Stimulated activated effector memory CD8-positive, alpha-beta T cell treated with anti-CD3 and anti-CD28 coated beads, Interleukin-12 subunit alpha, Interleukin-12 subunit beta, amount 100 ng/mL, for 72 hours (primary cell): ENCODE results near the gene SF3B3.

Experiments
- ATAC-seq: fragments of 150-1000 bp; cut with Tn5 transposase; 2 replicates; pipeline ENCODE4 v1.10.0; 2021
- DNase-seq, 2 donors: peaks; one replicate each; pipeline ENCODE4 v3.0.0; 2021 to 2022; ENCODE audit warnings: low spot score in 2 of 2
- H3K27ac Mint-ChIP-seq: one replicate; pipeline ENCODE4 v1.8.0; 2022; ENCODE audit warnings: mild to moderate bottlenecking, mixed read lengths
- H3K36me3 Mint-ChIP-seq: one replicate; pipeline ENCODE4 v1.8.0; 2022; ENCODE audit warnings: mild to moderate bottlenecking, mixed read lengths
- H3K4me1 Mint-ChIP-seq: one replicate; pipeline ENCODE4 v1.8.0; 2022; ENCODE audit warnings: mixed read lengths
- H3K4me3 Mint-ChIP-seq: one replicate; pipeline ENCODE4 v1.8.0; 2022; ENCODE audit warnings: mild to moderate bottlenecking, mixed read lengths
- H3K9me3 Mint-ChIP-seq: one replicate; pipeline ENCODE4 v1.8.0; 2022; ENCODE audit warnings: mixed read lengths

SF3B3 gene

GRCh38 chr16:70523743-70524398 lies at the start of gene SF3B3:
Gene SF3B3 (plus strand): TSS chr16:70523816. CDS start chr16:70526657, 2,841 bp downstream.
- Mint-ChIP-seq H3K27ac (peak within 1 kb of the TSS; percentile 99), H3K4me3 (peak within 1 kb of the TSS; percentile 95), H3K9me3 (no peaks in the 10 kb centered on the region), H3K4me1 (peaks cover 34% of the 10 kb centered on the region), H3K36me3 (peaks cover 65% of the 10 kb centered on the region)
- DNase-seq: peak; percentile 63 to 89
- ATAC-seq: peak; percentile 68

DNA sequence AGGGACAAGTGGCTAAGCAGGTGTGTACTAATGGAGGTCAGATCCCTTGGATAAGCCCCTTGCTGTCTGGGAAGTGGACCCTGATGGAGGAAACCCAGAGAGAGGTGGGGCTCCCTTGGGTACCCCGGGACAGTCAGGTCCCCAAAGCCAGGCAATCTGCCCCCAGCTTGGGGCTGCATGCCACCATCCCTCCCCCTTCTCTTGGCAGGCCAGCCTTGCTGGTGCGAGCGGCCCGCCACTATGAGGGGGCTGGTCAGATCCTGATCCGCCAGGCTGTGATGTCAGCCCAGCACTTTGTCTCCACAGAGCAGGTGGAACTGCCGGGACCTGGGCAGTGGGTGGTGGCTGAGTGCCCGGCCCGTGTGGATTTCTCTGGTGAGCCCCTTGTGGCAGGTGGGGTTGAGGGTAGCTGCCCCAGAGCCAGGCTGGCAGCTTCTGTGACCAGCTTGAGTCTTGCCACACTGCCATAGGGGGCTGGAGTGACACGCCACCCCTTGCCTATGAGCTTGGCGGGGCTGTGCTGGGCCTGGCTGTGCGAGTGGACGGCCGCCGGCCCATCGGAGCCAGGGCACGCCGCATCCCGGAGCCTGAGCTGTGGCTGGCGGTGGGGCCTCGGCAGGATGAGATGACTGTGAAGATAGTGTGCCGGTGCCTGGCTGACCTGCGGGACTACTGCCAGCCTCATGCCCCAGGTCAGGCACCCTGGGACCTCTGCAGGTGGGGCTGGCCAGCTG lies 49.1 kb upstream of the SF3B3 start:
- H3K27ac Mint-ChIP-seq: peak overlapping the region; percentile 89
- H3K9me3 Mint-ChIP-seq: no peaks in the 10 kb centered on the region
- peaks cover 6% of the 10 kb centered on the region for H3K36me3 Mint-ChIP-seq
- ATAC-seq (no peak), DNase-seq (no peak)
- no peak overlapping the region for H3K4me3 Mint-ChIP-seq
- peaks cover 29% of the 10 kb centered on the region for H3K4me1 Mint-ChIP-seq

DNA sequence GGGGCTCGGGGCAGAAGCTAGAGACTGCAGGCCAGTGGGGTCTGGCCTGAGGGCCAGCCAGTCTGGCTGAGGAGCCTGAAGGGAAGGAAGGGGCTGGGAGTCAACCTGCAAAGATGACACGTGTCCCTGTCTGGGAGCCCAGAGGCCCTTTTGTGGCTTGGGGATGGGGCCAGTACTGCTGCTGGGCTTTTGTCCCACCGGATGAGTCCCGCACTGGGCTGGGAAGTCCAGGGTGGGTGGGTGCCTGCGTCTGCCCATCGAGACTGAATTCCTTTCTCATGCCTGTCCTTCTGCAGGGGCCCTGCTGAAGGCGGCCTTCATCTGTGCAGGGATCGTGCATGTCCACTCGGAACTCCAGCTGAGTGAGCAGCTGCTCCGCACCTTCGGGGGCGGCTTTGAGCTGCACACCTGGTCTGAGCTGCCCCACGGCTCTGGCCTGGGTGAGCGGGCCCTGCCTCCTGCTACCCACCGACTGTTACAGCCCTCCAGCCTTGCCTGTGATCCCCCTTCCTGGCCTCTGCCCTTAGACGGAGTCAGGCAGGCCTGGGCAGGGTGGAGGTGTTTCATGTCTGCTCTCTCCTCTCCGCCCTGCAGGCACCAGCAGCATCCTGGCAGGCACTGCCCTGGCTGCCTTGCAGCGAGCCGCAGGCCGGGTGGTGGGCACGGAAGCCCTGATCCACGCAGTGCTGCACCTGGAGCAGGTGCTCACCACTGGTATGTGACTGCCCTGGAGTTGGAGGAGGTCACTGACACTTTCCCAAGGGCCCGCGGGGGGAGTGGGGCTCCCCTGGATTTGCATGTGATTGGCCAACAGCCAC lies 48.4 kb upstream of the SF3B3 start:
- Mint-ChIP-seq H3K9me3 (no peaks in the 10 kb centered on the region), H3K36me3 (peaks cover 6% of the 10 kb centered on the region), H3K27ac (peak overlapping the region; percentile 92), H3K4me3 (no peak overlapping the region), H3K4me1 (peaks cover 30% of the 10 kb centered on the region)
- ATAC-seq (no peak), DNase-seq (no peak)

DNA sequence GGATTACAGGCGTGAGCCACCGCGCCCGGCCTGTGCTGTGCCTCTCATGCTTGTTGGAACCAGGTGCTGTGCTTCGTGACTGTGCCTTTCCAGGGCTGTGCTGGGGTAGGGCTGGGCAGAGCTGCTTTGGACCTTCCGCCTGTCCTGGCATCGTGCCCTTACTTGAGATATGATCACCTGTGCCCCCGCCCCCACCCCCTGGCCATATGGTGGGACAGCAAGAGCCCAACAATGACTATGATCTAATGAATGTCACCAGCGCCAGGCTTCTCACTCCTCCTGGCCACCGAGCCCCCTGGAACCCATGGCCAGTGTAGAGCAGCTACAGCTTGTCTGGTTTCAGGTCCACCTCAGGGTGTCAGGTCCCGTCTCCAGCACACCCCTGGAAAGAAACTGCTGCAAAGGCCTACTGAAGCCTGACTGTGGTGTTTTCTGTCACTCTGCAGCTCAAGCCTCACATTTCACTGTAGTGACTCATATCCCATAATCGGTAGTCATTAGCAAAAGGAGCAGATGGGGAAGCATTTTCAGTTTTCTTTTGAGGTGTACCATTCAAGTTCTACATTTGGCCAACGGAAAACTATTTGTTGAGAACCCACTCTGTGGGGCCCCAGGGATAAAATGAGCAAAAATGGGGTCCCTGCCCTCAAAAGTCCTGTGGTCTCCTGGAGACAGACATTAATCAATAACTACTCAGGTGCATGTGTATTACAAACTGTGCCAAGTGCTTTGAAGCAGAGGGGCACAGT lies 47.2 kb upstream of the SF3B3 start:
- Mint-ChIP-seq H3K4me1 (peaks cover 30% of the 10 kb centered on the region), H3K27ac (peak overlapping the region; percentile 92), H3K4me3 (peak overlapping the region; percentile 43), H3K36me3 (peaks cover 16% of the 10 kb centered on the region), H3K9me3 (no peaks in the 10 kb centered on the region)
- peak; percentile 95 for ATAC-seq
- DNase-seq: peak; percentile 23 to 78

DNA sequence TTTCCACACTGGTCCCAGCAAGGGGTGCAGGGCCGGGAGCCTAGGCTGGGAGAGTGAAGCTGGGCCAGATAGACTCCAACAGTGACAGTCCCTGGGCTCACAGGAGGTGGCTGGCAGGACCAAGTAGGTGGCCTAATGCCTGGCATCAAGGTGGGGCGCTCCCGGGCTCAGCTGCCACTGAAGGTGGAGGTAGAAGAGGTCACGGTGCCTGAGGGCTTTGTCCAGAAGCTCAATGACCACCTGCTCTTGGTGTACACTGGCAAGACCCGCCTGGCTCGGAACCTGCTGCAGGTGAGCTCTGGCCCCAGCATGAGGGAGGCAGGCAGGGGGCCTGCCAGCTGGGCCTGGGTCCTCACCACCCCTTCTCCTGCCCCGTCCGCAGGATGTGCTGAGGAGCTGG lies 45.4 kb upstream of the SF3B3 start:
- Mint-ChIP-seq H3K9me3 (no peaks in the 10 kb centered on the region), H3K4me1 (peaks cover 30% of the 10 kb centered on the region), H3K27ac (peak overlapping the region; percentile 92), H3K36me3 (peaks cover 19% of the 10 kb centered on the region), H3K4me3 (no peak overlapping the region)
- ATAC-seq (no peak), DNase-seq (no peak)

GRCh38 chr16:70478912-70479341 lies 44.7 kb upstream of the SF3B3 start:
- H3K36me3 Mint-ChIP-seq: peaks cover 26% of the 10 kb centered on the region
- no peak overlapping the region for H3K4me3 Mint-ChIP-seq
- H3K4me1 Mint-ChIP-seq: peaks cover 30% of the 10 kb centered on the region
- DNase-seq (no peak), ATAC-seq (no peak)
- no peaks in the 10 kb centered on the region for H3K9me3 Mint-ChIP-seq
- peak overlapping the region; percentile 92 for H3K27ac Mint-ChIP-seq

DNA sequence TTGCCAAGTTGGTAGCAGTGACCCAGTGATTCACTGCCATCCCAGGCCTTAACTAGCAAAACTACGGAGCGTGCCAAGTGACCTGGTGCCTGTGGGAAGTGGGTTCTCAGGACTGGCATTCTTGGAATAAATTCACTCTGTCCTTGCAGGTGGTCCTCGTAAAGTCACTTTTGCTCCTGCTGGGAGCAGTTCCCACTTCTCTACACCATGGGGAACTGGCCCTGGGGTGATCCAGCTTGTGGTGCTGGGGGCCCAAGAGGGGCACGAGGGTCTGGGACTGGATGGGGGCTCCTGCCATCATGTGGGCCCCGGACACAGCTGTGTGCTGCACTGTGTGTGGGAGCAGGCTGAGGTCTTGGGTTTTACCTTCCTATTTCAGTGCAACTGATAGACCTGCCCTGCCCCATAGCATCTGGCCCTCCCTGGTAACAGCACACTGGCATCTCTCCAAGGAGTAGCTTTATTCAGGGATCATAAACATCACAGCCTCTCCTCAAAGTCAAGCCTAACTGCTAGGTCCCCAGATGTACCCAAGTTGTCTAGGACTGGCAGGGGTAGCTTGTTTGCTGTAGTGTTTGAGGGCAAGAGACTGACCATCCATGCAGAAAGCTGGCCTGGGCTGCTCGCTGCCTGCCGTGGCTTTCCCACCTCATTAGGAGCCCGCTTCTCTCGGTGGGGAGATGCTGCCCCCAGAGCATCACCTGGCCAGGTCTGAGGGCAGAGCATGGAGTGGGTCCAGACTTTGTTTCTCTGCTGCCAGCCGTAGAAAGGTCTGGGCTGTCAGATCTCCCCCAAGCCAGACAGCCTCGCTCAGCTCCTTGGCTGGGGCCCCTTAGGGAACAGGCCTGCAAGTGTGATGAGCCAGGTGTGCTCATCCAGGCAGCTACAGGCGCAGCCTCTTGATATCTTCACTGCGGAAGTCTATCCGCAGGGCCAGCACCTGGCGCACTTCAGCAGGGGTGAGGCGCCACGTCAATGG lies 43.2 kb upstream of the SF3B3 start:
- Mint-ChIP-seq H3K4me1 (peaks cover 30% of the 10 kb centered on the region), H3K9me3 (no peaks in the 10 kb centered on the region), H3K36me3 (peaks cover 27% of the 10 kb centered on the region), H3K27ac (peak overlapping the region; percentile 52), H3K4me3 (no peak overlapping the region)
- ATAC-seq: no peak
- DNase-seq: no peak

- H3K4me1 Mint-ChIP-seq: peaks cover 20% of the 10 kb centered on the region
- H3K9me3 Mint-ChIP-seq: no peaks in the 10 kb centered on the region
- DNase-seq (no peak), ATAC-seq (no peak)
- no peak overlapping the region for H3K4me3 Mint-ChIP-seq
- H3K27ac Mint-ChIP-seq: peak overlapping the region; percentile 46
- H3K36me3 Mint-ChIP-seq: peaks cover 42% of the 10 kb centered on the region
Observed at GRCh38 chr16:70481929-70482536, 41.6 kb upstream of the SF3B3 start.

- Mint-ChIP-seq H3K9me3 (no peaks in the 10 kb centered on the region), H3K4me1 (peaks cover 20% of the 10 kb centered on the region), H3K27ac (peak overlapping the region; percentile 46), H3K36me3 (peaks cover 42% of the 10 kb centered on the region), H3K4me3 (no peak overlapping the region)
- ATAC-seq (no peak), DNase-seq (no peak)
Observed at GRCh38 chr16:70482624-70483023, 41.0 kb upstream of the SF3B3 start.

GRCh38 chr16:70483426-70483825 lies 40.2 kb upstream of the SF3B3 start:
- H3K36me3 Mint-ChIP-seq: peaks cover 47% of the 10 kb centered on the region
- DNase-seq (no peak), ATAC-seq (no peak)
- no peaks in the 10 kb centered on the region for H3K9me3 Mint-ChIP-seq
- H3K4me1 Mint-ChIP-seq: peaks cover 12% of the 10 kb centered on the region
- peak overlapping the region; percentile 75 for H3K27ac Mint-ChIP-seq
- no peak overlapping the region for H3K4me3 Mint-ChIP-seq

GRCh38 chr16:70484867-70485266 lies 38.7 kb upstream of the SF3B3 start:
- no peak overlapping the region for H3K27ac Mint-ChIP-seq
- ATAC-seq (no peak), DNase-seq (no peak)
- H3K4me3 Mint-ChIP-seq: no peak overlapping the region
- H3K36me3 Mint-ChIP-seq: peaks cover 55% of the 10 kb centered on the region
- no peaks in the 10 kb centered on the region for H3K4me1 Mint-ChIP-seq
- no peaks in the 10 kb centered on the region for H3K9me3 Mint-ChIP-seq

GRCh38 chr16:70490261-70490660 lies 33.4 kb upstream of the SF3B3 start:
- ATAC-seq (no peak), DNase-seq (no peak)
- Mint-ChIP-seq H3K4me1 (peaks cover 8% of the 10 kb centered on the region), H3K27ac (no peak overlapping the region), H3K9me3 (no peaks in the 10 kb centered on the region), H3K36me3 (peaks cover 63% of the 10 kb centered on the region), H3K4me3 (no peak overlapping the region)

- no peak for ATAC-seq
- peaks cover 8% of the 10 kb centered on the region for H3K4me1 Mint-ChIP-seq
- H3K36me3 Mint-ChIP-seq: peaks cover 64% of the 10 kb centered on the region
- H3K27ac Mint-ChIP-seq: peak overlapping the region; percentile 76
- DNase-seq: no peak
- H3K9me3 Mint-ChIP-seq: no peaks in the 10 kb centered on the region
- H3K4me3 Mint-ChIP-seq: no peak overlapping the region
Observed at GRCh38 chr16:70493802-70494201, 29.8 kb upstream of the SF3B3 start.
